GM12878 (cell line): ENCODE data around the gene CLIC5. TPM values are rescaled to one million over a fixed set of nuclear protein-coding genes. Genes with fewer than 3 reads are reported as not detected.

ENCODE experiments used
- ATF2 ChIP-seq: IDR thresholded peaks from 2 replicates; pipeline ENCODE4 v1.6.1; 2012; ENCODE audit warnings: low read length, inconsistent platforms
- ATF3 ChIP-seq: IDR thresholded peaks from 2 replicates; pipeline ENCODE4 v1.6.1; 2011; ENCODE audit warnings: low read depth, mild to moderate bottlenecking, low read length, moderate library complexity, borderline replicate concordance; ENCODE audit errors: extremely low read depth
- CBFB ChIP-seq: IDR thresholded peaks from 2 replicates; pipeline ENCODE4 v1.6.1; 2016; ENCODE audit warnings: antibody characterized with exemption, low read depth
- CEBPB ChIP-seq, 2 experiments: fragments of 150-350 bp in 1 of 2; IDR thresholded peaks; 2 replicates each; pipeline ENCODE4 v1.6.1; 2012 to 2014; ENCODE audit warnings: low read depth in 2 of 2, low read length in 2 of 2, borderline replicate concordance in 1 of 2, inconsistent platforms in 1 of 2
- CREB1 ChIP-seq: IDR thresholded peaks from 2 replicates; pipeline ENCODE4 v1.6.1; 2012; ENCODE audit warnings: low read depth, mild to moderate bottlenecking, inconsistent platforms
- CREM ChIP-seq: IDR thresholded peaks from 2 replicates; pipeline ENCODE4 v1.6.1; 2014; ENCODE audit warnings: antibody characterized with exemption, low read depth
- DPF2 ChIP-seq: fragments of 450-650 bp; IDR thresholded peaks from 2 replicates; pipeline ENCODE4 v1.6.1; 2017; ENCODE audit warnings: mild to moderate bottlenecking
- EED ChIP-seq: sonication (generic); IDR thresholded peaks from 2 replicates; pipeline ENCODE4 v1.6.1; 2016; ENCODE audit warnings: antibody characterized with exemption, low read depth
- ETV6 ChIP-seq, 2 experiments: fragments of 450-650 bp in 1 of 2; IDR thresholded peaks in 1 of 2; conservative IDR thresholded peaks in 1 of 2; 2 replicates each; pipeline ENCODE4 v1.6.1; 2014; ENCODE audit warnings: antibody characterized with exemption in 1 of 2, borderline replicate concordance in 1 of 2, low read depth in 1 of 2, mild to moderate bottlenecking in 1 of 2, moderate library complexity in 1 of 2
- FOXM1 ChIP-seq: IDR thresholded peaks from 2 replicates; pipeline ENCODE4 v1.6.1; 2012; ENCODE audit warnings: low read depth, mild to moderate bottlenecking, inconsistent platforms, low read length, moderate library complexity
- GABPA ChIP-seq: IDR thresholded peaks from 2 replicates; pipeline ENCODE4 v1.6.1; 2014; ENCODE audit warnings: antibody characterized with exemption, low read depth, mild to moderate bottlenecking, inconsistent platforms
- IKZF2 ChIP-seq, 2 experiments: fragments of 450-650 bp; IDR thresholded peaks; 2 replicates each; pipeline ENCODE4 v1.6.1; 2017; ENCODE audit warnings: mild to moderate bottlenecking in 2 of 2, moderate library complexity in 2 of 2
- JUND ChIP-seq: IDR thresholded peaks from 2 replicates; pipeline ENCODE4 v1.6.1; 2012; ENCODE audit warnings: low read depth, mild to moderate bottlenecking, low read length, improper control_type of control experiment, moderate library complexity
- KDM1A ChIP-seq: fragments of 200-600 bp; sonication (generic); IDR thresholded peaks from 2 replicates; pipeline ENCODE4 v1.6.1; 2016; ENCODE audit warnings: borderline replicate concordance
- MTA3 ChIP-seq: IDR thresholded peaks from 2 replicates; pipeline ENCODE4 v1.6.1; 2012; ENCODE audit warnings: low read length, inconsistent platforms, borderline replicate concordance
- RUNX3 ChIP-seq: IDR thresholded peaks from 2 replicates; pipeline ENCODE4 v1.6.1; 2012; ENCODE audit warnings: low read length, inconsistent platforms
- SMAD5 ChIP-seq: IDR thresholded peaks from 2 replicates; pipeline ENCODE4 v1.6.1; 2016; ENCODE audit warnings: antibody characterized with exemption, low read depth
- SMARCA5 ChIP-seq: fragments of 450-650 bp; IDR thresholded peaks from 2 replicates; pipeline ENCODE4 v1.6.1; 2017; ENCODE audit warnings: mild to moderate bottlenecking
- SP1 ChIP-seq: IDR thresholded peaks from one replicate; pipeline ENCODE4 v1.6.1; 2011; ENCODE audit warnings: low read depth, low read length
- SPI1 ChIP-seq: IDR thresholded peaks from 2 replicates; pipeline ENCODE4 v1.6.1; 2011; ENCODE audit warnings: low read depth, mild to moderate bottlenecking, low read length, moderate library complexity, borderline replicate concordance; ENCODE audit not compliant: insufficient read depth
- SRF ChIP-seq, 2 experiments: IDR thresholded peaks; 2 replicates each; pipeline ENCODE4 v1.6.1; 2011; ENCODE audit warnings: low read depth in 2 of 2, low read length in 2 of 2, mild to moderate bottlenecking in 1 of 2, moderate library complexity in 1 of 2
- STAT1 ChIP-seq: fragments of 450-650 bp; conservative IDR thresholded peaks from 2 replicates; pipeline ENCODE4 v1.6.1; 2014; ENCODE audit warnings: antibody characterized with exemption, mild to moderate bottlenecking
- SUPT20H ChIP-seq: IDR thresholded peaks from 2 replicates; pipeline ENCODE4 v1.6.1; 2011; ENCODE audit warnings: low read depth, mild to moderate bottlenecking, low read length, moderate library complexity, borderline replicate concordance; ENCODE audit not compliant: control insufficient read depth
- SUZ12 ChIP-seq: fragments of 200-600 bp; sonication (generic); IDR thresholded peaks from one replicate; pipeline ENCODE4 v1.6.1; 2018; ENCODE audit warnings: antibody characterized with exemption, mild to moderate bottlenecking; ENCODE audit not compliant: unreplicated experiment
- TCF12 ChIP-seq: IDR thresholded peaks from 2 replicates; pipeline ENCODE4 v1.6.1; 2011; ENCODE audit warnings: low read depth, mild to moderate bottlenecking, low read length
- TCF3 ChIP-seq: IDR thresholded peaks from 2 replicates; pipeline ENCODE4 v1.6.1; 2012; ENCODE audit warnings: low read depth, mild to moderate bottlenecking, low read length, borderline replicate concordance; ENCODE audit not compliant: insufficient read depth
- ZNF24 ChIP-seq: fragments of 450-650 bp; IDR thresholded peaks from 2 replicates; pipeline ENCODE4 v1.6.1; 2017; ENCODE audit warnings: antibody characterized with exemption, mild to moderate bottlenecking
- ZNF274 ChIP-seq: IDR thresholded peaks from one replicate; pipeline ENCODE4 v1.8.0; 2011; ENCODE audit not compliant: insufficient read length, insufficient read depth
- polyA plus RNA-seq, 11 experiments: library from polyadenylated mRNA; depleted of rRNA in 4 of 11; unstranded in 6 of 11; stranded (reverse) in 5 of 11; fragments of >200 nt; fragmentation: Nextera tagmentation in 4 of 11; fragmentation: Illumina TruSeq in 1 of 11; extraction: Ambion mirVana in 4 of 11; extraction: Trizol in 1 of 11; gene quantifications; 1 replicate in 1 of 11; 2 replicates in 10 of 11; pipeline versions ENCODE4 v1.2.1 to v1.2.3, GENCODE V29; 2011 to 2016; ENCODE audit warnings: inconsistent platforms in 2 of 11, missing spikeins in 2 of 11, low read depth in 1 of 11
- total RNA-seq, 4 experiments: library from RNA; depleted of rRNA in 3 of 4; stranded (reverse); fragments of >200 nt in 3 of 4; fragmentation: Illumina TruSeq in 1 of 4; extraction: Trizol in 1 of 4; gene quantifications; 2 replicates each; pipeline versions ENCODE4 v1.2.1 to v1.2.3, GENCODE V29; 2013 to 2021

Gene CLIC5
- total and polyA plus RNA-seq, 10 of the 15 experiments (the other 5 are each of a cell fraction or from before 2014, with no cell fraction given): 0.01 to 0.08 (median 0.02) TPM; not detected in 7

- TF ChIP-seq TCF3 (peak; percentile 98), SRF (IDR thresholded peaks at IDR 0.05; ENCODE audit: low read depth in 2 of 2, low read length in 2 of 2) (peak in 1 of 2 experiments; percentile 74; a peak in 1 of 4 replicates), CBFB (0 out of 2 replicates have a peak, but pooled peaks have one; percentile 60), DPF2 (no peak), ZNF24 (no peak), RUNX3 (peak; percentile 93), FOXM1 (peak; percentile 95), ETV6 (conservative IDR thresholded peaks at IDR 0.05 in 1 of 2, IDR thresholded peaks at IDR 0.05 in 1 of 2; ENCODE audit: borderline replicate concordance in 1 of 2, low read depth in 1 of 2) (peak in 1 of 2 experiments; percentile 67; a peak in 2 of 4 replicates), SUPT20H (no peak), SPI1 (no peak), TCF12 (peak; percentile 93; the same call in 1 of the 2 replicates), MTA3 (peak; percentile 83; the same call in 1 of the 2 replicates), GABPA (peak; percentile 60; the same call in 1 of the 2 replicates), JUND (no peak), CEBPB (IDR thresholded peaks at IDR 0.05; ENCODE audit: borderline replicate concordance in 1 of 2, low read depth in 2 of 2, low read length in 2 of 2) (0 out of 4 replicates have a peak, but pooled peaks of 1 of the 2 experiments have one; percentile 78), KDM1A (no peak), ATF2 (peak; percentile 93), EED (peak; percentile 90), SMARCA5 (no peak), ATF3 (no peak), SP1 (peak; percentile 11), CREB1 (0 out of 2 replicates have a peak, but pooled peaks have one; percentile 31), ZNF274 (no peak), SMAD5 (no peak), SUZ12 (no peak), IKZF2 (IDR thresholded peaks at IDR 0.05) (peak in 1 of 2 experiments; percentile 23; a peak in 1 of 4 replicates), STAT1 (no peak), CREM (peak; percentile 81)
These were observed 91.7 kb downstream of the CLIC5 start (continued) for GRCh38 chr6:45923831-45924391.
